ENCODE results near the gene IRF4. TPM values are rescaled to one million over a fixed set of nuclear protein-coding genes. Genes with fewer than 3 reads are reported as not detected.

The IRF4 gene
- total RNA-seq, 1 experiment from 2014 or later, result 0.76 TPM

GRCh38 chr6:409370-409972 is 17.9 kb downstream of the IRF4 start:
- Histone ChIP-seq H3K4me1 (replicated peaks) (peaks cover 4% of the 10 kb centered on the region; the same call in 1 of the 2 replicates), H3K27me3 (replicated peaks) (peaks cover 14% of the 10 kb centered on the region; the same call in 1 of the 2 replicates), H3K36me3 (no peaks in the 10 kb centered on the region), H3K4me3 (no peak overlapping the region), H3K9me3 (replicated peaks) (0 out of 2 replicates have a peak, but pooled peaks cover 2% of the 10 kb centered on the region), H3K27ac (no peak overlapping the region)
- no peak for DNase-seq (ENCODE audit: low read depth in 1 of 2, low spot score in 2 of 2)

DNA sequence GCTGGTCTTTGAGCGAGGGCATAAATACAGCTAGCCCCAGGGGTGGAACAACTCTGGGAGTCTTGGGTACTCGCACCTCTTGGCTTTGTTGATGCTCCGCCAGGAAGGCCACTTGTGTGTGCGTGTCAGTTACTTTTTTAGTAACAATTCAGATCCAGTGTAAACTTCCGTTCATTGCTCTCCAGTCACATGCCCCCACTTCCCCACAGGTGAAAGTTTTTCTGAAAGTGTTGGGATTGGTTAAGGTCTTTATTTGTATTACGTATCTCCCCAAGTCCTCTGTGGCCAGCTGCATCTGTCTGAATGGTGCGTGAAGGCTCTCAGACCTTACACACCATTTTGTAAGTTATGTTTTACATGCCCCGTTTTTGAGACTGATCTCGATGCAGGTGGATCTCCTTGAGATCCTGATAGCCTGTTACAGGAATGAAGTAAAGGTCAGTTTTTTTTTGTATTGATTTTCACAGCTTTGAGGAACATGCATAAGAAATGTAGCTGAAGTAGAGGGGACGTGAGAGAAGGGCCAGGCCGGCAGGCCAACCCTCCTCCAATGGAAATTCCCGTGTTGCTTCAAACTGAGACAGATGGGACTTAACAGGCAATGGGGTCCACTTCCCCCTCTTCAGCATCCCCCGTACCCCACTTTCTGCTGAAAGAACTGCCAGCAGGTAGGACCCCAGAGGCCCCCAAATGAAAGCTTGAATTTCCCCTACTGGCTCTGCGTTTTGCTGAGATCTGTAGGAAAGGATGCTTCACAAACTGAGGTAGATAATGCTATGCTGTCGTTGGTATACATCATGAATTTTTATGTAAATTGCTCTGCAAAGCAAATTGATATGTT is 19.2 kb downstream of the IRF4 start:
- Histone ChIP-seq H3K4me3 (no peak overlapping the region), H3K9me3 (replicated peaks) (0 out of 2 replicates have a peak, but pooled peaks cover 4% of the 10 kb centered on the region), H3K36me3 (no peaks in the 10 kb centered on the region), H3K27me3 (replicated peaks) (peaks cover 14% of the 10 kb centered on the region; the same call in 1 of the 2 replicates), H3K4me1 (replicated peaks) (peaks cover 4% of the 10 kb centered on the region; the same call in 1 of the 2 replicates), H3K27ac (no peak overlapping the region)
- no peak for DNase-seq (ENCODE audit: low read depth in 1 of 2, low spot score in 2 of 2)

GRCh38 chr6:411402-412145 is 20.0 kb downstream of the IRF4 start:
- Histone ChIP-seq H3K9me3 (replicated peaks) (0 out of 2 replicates have a peak, but pooled peaks cover 4% of the 10 kb centered on the region), H3K27me3 (replicated peaks) (peaks cover 14% of the 10 kb centered on the region; the same call in 1 of the 2 replicates), H3K4me3 (no peak overlapping the region), H3K4me1 (replicated peaks) (peaks cover 4% of the 10 kb centered on the region; the same call in 1 of the 2 replicates), H3K27ac (no peak overlapping the region), H3K36me3 (no peaks in the 10 kb centered on the region)
- DNase-seq (ENCODE audit: low read depth in 1 of 2, low spot score in 2 of 2), result no peak

GRCh38 chr6:412146-412886 is 20.8 kb downstream of the IRF4 start:
- Histone ChIP-seq H3K27ac (no peak overlapping the region), H3K27me3 (replicated peaks) (0 out of 2 replicates have a peak, but pooled peaks cover 14% of the 10 kb centered on the region), H3K4me1 (replicated peaks) (peaks cover 4% of the 10 kb centered on the region; the same call in 1 of the 2 replicates), H3K4me3 (no peak overlapping the region), H3K9me3 (replicated peaks) (0 out of 2 replicates have a peak, but pooled peaks cover 4% of the 10 kb centered on the region), H3K36me3 (no peaks in the 10 kb centered on the region)
- no peak for DNase-seq (ENCODE audit: low read depth in 1 of 2, low spot score in 2 of 2)

- Histone ChIP-seq H3K4me1 (replicated peaks) (no peaks in the 10 kb centered on the region), H3K9me3 (replicated peaks) (0 out of 2 replicates have a peak, but pooled peaks cover 4% of the 10 kb centered on the region), H3K4me3 (no peak overlapping the region), H3K36me3 (no peaks in the 10 kb centered on the region), H3K27me3 (replicated peaks) (0 out of 2 replicates have a peak, but pooled peaks cover 10% of the 10 kb centered on the region), H3K27ac (no peak overlapping the region)
- DNase-seq (ENCODE audit: low read depth in 1 of 2, low spot score in 2 of 2), result no peak
These were observed 22.9 kb downstream of the IRF4 start for GRCh38 chr6:414447-414846.

GRCh38 chr6:415087-415486 is 23.5 kb downstream of the IRF4 start:
- Histone ChIP-seq H3K4me3 (no peak overlapping the region), H3K27ac (no peak overlapping the region), H3K4me1 (replicated peaks) (no peaks in the 10 kb centered on the region), H3K36me3 (no peaks in the 10 kb centered on the region), H3K9me3 (replicated peaks) (0 out of 2 replicates have a peak, but pooled peaks cover 4% of the 10 kb centered on the region), H3K27me3 (replicated peaks) (0 out of 2 replicates have a peak, but pooled peaks cover 10% of the 10 kb centered on the region)
- DNase-seq (ENCODE audit: low read depth in 1 of 2, low spot score in 2 of 2), result no peak

DNA sequence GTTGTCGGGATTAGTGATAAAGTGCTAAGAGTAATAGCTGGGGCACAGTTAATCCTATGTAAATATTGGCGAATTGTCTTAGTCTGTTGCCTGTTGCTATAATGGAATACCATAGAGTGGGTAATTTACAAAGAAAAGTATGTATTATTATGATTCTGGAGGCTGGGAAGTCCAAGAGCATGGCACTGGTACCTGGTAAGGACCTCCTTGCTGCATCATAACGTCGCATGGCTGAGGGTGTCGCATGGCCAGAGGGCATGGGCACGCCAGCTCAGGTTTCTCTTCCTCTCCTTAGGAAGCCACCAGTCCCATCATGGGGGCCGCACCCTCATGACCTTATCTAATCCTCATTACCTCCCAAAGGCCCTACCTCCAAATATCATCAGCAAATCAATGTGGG is 29.7 kb downstream of the IRF4 start:
- Histone ChIP-seq H3K27me3 (replicated peaks) (no peaks in the 10 kb centered on the region), H3K36me3 (no peaks in the 10 kb centered on the region), H3K9me3 (replicated peaks) (peaks cover 3% of the 10 kb centered on the region; the same call in 1 of the 2 replicates), H3K4me1 (replicated peaks) (peaks cover 10% of the 10 kb centered on the region), H3K27ac (no peak overlapping the region), H3K4me3 (no peak overlapping the region)
- DNase-seq (ENCODE audit: low read depth in 1 of 2, low spot score in 2 of 2), result no peak

- Histone ChIP-seq H3K4me3 (no peak overlapping the region), H3K27me3 (replicated peaks) (no peaks in the 10 kb centered on the region), H3K9me3 (replicated peaks) (peaks cover 3% of the 10 kb centered on the region; the same call in 1 of the 2 replicates), H3K4me1 (replicated peaks) (peaks cover 10% of the 10 kb centered on the region), H3K27ac (0 out of 2 replicates have a peak overlapping the region, but pooled peaks have one; percentile 12), H3K36me3 (no peaks in the 10 kb centered on the region)
- DNase-seq (ENCODE audit: low read depth in 1 of 2, low spot score in 2 of 2), result peak; percentile 63 to 71
These were observed 31.0 kb downstream of the IRF4 start for GRCh38 chr6:422433-423054.

GRCh38 chr6:423055-423798 is 31.7 kb downstream of the IRF4 start:
- H3K4me1 ChIP-seq (replicated peaks), result peaks cover 10% of the 10 kb centered on the region
- H3K36me3 ChIP-seq, result no peaks in the 10 kb centered on the region
- DNase-seq (ENCODE audit: low read depth in 1 of 2, low spot score in 2 of 2), result peak in 1 of 2 experiments; percentile 35
- no peaks in the 10 kb centered on the region for H3K27me3 ChIP-seq (replicated peaks)
- no peak overlapping the region for H3K4me3 ChIP-seq
- peak overlapping the region; percentile 38 for H3K27ac ChIP-seq
- H3K9me3 ChIP-seq (replicated peaks), result peaks cover 3% of the 10 kb centered on the region; the same call in 1 of the 2 replicates

DNA sequence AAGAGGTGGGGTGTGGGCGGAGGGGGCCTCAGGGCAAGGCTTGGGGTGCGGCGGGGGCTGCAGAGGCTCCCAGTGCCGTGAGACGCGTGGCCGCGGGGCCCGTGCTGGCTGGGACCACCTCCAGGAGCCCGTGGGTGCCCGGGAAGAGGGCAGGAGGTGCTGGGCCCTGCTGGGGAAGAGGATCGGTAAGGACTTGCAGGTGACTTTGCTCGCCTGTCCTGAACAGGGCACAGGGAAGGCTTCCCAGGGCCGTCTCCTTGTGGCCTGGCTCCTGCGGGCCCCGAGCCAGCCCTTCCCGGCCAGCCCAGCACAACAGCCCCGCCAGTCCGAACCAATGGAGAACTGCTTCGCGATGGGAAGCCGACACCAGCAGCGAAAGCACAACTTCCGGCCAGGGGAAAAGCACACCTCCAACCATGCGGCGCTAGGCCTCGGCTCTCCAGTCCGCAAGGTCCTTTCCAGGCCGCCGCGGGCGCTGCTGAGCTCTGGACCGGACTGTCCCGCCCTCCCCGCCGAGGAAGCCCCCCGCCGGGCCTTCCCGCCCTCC is 32.3 kb downstream of the IRF4 start:
- H3K27me3 ChIP-seq (replicated peaks), result no peaks in the 10 kb centered on the region
- H3K36me3 ChIP-seq, result no peaks in the 10 kb centered on the region
- H3K9me3 ChIP-seq (replicated peaks), result peaks cover 3% of the 10 kb centered on the region; the same call in 1 of the 2 replicates
- H3K4me3 ChIP-seq, result no peak overlapping the region
- H3K4me1 ChIP-seq (replicated peaks), result peaks cover 10% of the 10 kb centered on the region
- no peak for DNase-seq (ENCODE audit: low read depth in 1 of 2, low spot score in 2 of 2)
- H3K27ac ChIP-seq, result no peak overlapping the region

GRCh38 chr6:424741-425417 is 33.3 kb downstream of the IRF4 start:
- H3K27ac ChIP-seq, result no peak overlapping the region

More at GRCh38 chr6:424741-425417, 33.3 kb downstream of the IRF4 start:
- no peaks in the 10 kb centered on the region for H3K27me3 ChIP-seq (replicated peaks)
- no peak for DNase-seq (ENCODE audit: low read depth in 1 of 2, low spot score in 2 of 2)
- peaks cover 3% of the 10 kb centered on the region; the same call in 1 of the 2 replicates for H3K9me3 ChIP-seq (replicated peaks)
- peaks cover 10% of the 10 kb centered on the region for H3K4me1 ChIP-seq (replicated peaks)
- no peak overlapping the region for H3K4me3 ChIP-seq
- H3K36me3 ChIP-seq, result no peaks in the 10 kb centered on the region

Measured in SJSA1 (cell line).